Right atrium auricular region (tissue), 2 donors: ENCODE results near the gene AATK. TPM values are rescaled to one million over a fixed set of nuclear protein-coding genes. Genes with fewer than 3 reads are reported as not detected.
"Not testable (repeated sequence)": the region's sequence is repeated elsewhere in the genome, so short reads cannot be mapped to it uniquely, and the experiment has no call there.

Experiments
- DNase-seq: peaks from one replicate; pipeline ENCODE4 v3.0.0-alpha.2; 2019; ENCODE audit warnings: low spot score
- H3K27ac ChIP-seq, 2 donors: fragments of 200-600 bp; sonication (generic); 1 replicate in 1 of 2; 2 replicates in 1 of 2; pipeline ENCODE4 v1.5.1; 2016 to 2019
- H3K27me3 ChIP-seq, 2 donors: fragments of 200-600 bp; sonication (generic); one replicate each; pipeline versions ENCODE4 v1.5.1 to v1.6.0; 2017 to 2019
- H3K36me3 ChIP-seq: fragments of 200-600 bp; sonication (generic); one replicate; pipeline ENCODE4 v1.5.1; 2016
- H3K4me1 ChIP-seq, 2 donors: fragments of 200-600 bp; sonication (generic); one replicate each; pipeline versions ENCODE4 v1.5.1 to v1.6.0; 2017 to 2019
- H3K4me3 ChIP-seq, 2 donors: fragments of 200-600 bp; sonication (generic); 1 replicate in 1 of 2; 2 replicates in 1 of 2; pipeline ENCODE4 v1.5.1; 2017 to 2019; ENCODE audit warnings: mild to moderate bottlenecking in 1 of 2, moderate library complexity in 1 of 2
- H3K9me3 ChIP-seq, 2 donors: fragments of 200-600 bp; sonication (generic); one replicate each; pipeline ENCODE4 v1.5.1; 2019
- total RNA-seq, 2 donors: library from RNA; depleted of rRNA; stranded (reverse); fragments of >200 nt; gene quantifications; one replicate each; pipeline ENCODE4 v1.1.0, GENCODE V29; 2016
- TF ChIP-seq, protein P1 (sequence below), 2 donors: fragments of 200-600 bp; sonication (generic); IDR thresholded peaks; one replicate each; pipeline ENCODE4 v1.5.1; 2019; ENCODE audit warnings: antibody characterized with exemption in 2 of 2

The AATK gene
- total RNA-seq, 2 donors from 2014 or later: 5.4 to 6.5 TPM

DNA sequence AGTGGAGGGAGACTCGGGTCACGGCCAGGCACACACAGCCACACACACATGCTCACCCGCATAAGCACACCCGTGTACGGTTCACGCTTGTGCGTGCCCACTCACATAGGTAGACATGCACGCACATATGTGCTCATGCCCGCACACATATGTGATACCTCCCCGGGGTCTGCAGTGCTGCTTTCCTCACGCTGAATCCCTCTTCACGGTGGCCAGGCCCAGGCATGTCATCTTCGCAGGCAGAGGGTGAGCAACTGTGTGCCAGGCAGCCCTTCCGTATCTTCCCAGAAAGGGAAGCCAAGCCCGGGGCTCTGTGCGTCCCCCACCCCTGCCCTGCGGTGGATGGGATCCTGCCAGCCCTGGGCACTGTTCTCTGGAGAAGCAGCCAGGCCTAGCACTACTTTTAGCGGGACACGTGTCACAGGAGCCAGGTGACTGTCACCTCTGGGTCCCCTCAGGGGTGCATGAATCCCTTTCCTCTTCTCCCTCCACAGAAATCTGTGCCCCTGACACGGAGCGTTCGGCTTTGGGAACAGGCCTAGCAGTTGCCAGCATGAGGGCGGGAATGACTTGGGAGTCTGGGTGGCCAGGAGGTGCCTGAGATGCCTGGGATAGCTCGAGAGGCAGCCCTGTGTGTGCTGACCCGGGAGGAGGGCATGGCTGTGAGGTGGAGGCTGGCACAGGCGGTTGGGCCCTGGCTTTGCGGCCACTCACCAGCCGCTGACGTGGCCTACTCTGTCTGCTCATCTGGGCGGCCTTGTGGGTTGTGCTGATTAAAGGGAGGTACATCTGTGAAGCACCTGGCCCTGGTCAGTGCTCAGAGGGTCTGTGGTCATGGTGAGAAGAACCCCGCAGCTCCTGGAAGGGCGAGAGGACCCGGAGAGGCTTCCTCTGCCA, 83.6 kb downstream of the AATK start:
- TF ChIP-seq, protein P1, sequence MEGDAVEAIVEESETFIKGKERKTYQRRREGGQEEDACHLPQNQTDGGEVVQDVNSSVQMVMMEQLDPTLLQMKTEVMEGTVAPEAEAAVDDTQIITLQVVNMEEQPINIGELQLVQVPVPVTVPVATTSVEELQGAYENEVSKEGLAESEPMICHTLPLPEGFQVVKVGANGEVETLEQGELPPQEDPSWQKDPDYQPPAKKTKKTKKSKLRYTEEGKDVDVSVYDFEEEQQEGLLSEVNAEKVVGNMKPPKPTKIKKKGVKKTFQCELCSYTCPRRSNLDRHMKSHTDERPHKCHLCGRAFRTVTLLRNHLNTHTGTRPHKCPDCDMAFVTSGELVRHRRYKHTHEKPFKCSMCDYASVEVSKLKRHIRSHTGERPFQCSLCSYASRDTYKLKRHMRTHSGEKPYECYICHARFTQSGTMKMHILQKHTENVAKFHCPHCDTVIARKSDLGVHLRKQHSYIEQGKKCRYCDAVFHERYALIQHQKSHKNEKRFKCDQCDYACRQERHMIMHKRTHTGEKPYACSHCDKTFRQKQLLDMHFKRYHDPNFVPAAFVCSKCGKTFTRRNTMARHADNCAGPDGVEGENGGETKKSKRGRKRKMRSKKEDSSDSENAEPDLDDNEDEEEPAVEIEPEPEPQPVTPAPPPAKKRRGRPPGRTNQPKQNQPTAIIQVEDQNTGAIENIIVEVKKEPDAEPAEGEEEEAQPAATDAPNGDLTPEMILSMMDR (IDR thresholded peaks at IDR 0.05): no peak
- H3K27ac ChIP-seq: peak overlapping the region; percentile 85 to 91
- H3K9me3 ChIP-seq: no peaks in the 10 kb centered on the region
- H3K4me1 ChIP-seq: peaks cover 0 to 61% of the 10 kb centered on the region in 2 donors
- no peaks in the 10 kb centered on the region for H3K27me3 ChIP-seq
- peaks cover 11% of the 10 kb centered on the region for H3K36me3 ChIP-seq
- no peak for DNase-seq
- no peak overlapping the region for H3K4me3 ChIP-seq

DNA sequence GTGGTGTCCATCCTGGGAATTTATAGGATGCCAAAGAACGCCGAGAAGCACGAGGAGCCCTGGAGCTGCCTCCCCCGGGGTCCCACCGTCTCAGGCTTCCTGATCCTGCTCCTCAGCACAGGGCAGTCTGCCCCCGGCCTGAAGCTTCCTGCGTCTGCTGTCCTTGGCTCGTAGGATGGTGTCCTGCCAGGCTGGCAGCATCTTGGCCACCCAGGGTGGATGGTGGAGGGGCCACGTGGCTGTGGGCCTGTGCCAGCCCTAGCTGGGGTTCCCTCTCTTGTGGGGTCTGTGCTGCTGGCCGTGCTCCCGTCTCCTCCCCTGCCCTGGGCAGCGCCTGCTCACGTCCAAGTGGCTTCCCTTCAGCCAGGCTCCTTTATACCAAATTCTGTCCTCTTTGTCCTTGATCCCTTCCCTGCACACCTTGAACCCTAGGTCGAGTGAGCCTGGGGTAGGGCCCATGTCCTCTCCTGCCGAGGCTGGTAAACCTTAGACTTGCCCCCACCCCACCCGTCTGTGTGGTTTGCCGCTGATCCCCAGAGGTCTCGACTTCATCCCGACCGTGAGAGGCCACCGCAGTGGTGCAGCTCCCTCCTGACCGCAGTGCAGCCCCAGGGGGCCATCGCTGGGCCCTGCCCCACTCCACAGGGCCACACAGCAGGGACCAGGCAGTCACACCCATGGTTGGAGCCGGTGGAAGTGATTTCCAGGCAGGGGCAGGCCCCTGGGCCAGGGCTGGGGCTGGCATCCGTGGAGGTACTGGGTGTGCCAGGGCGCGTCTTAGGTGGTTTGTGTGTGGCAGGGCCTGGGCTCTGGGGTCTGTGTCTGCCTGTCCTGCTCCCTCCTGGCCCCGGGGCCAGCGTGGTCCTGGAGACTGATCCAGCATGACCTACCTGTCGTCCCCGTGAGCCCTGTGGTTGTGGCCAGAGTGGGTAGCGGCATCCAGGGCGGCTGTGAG, 84.5 kb downstream of the AATK start:
- H3K4me3 ChIP-seq: no peak overlapping the region
- peaks cover 6% of the 10 kb centered on the region for H3K36me3 ChIP-seq
- peaks cover 0 to 61% of the 10 kb centered on the region in 2 donors for H3K4me1 ChIP-seq
- DNase-seq: no peak
- TF ChIP-seq, protein P1 (IDR thresholded peaks at IDR 0.05): no peak
- H3K27ac ChIP-seq: peak overlapping the region; percentile 85 to 91
- no peaks in the 10 kb centered on the region for H3K27me3 ChIP-seq
- H3K9me3 ChIP-seq: no peaks in the 10 kb centered on the region

DNA sequence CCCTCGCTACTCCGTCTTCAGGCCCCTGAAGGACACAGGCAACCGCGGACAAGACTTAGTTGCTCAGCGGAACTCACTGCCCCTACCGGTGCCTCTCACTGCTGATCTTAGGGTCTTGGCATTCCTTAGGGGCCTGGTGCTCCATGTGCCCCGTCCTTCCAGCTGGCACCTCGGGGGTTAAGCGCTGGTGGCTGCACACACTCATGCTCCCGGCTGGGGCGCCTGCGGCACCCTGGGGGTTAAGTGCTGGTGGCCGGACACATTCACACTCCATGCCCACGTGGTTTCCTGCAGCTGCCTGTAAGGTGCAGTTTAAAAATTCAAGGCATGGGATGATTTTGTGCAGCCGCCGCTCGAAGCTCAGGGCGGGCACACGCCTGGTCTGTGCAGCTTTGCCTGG, 86.0 kb downstream of the AATK start:
- no peaks in the 10 kb centered on the region for H3K9me3 ChIP-seq
- no peaks in the 10 kb centered on the region for H3K27me3 ChIP-seq
- H3K4me1 ChIP-seq: peaks cover 0 to 51% of the 10 kb centered on the region in 2 donors
- H3K4me3 ChIP-seq: no peak overlapping the region
- H3K27ac ChIP-seq: peak overlapping the region in 1 of 2 donors; percentile 91
- TF ChIP-seq, protein P1 (IDR thresholded peaks at IDR 0.05): no peak
- H3K36me3 ChIP-seq: peaks cover 8% of the 10 kb centered on the region
- DNase-seq: no peak

DNA sequence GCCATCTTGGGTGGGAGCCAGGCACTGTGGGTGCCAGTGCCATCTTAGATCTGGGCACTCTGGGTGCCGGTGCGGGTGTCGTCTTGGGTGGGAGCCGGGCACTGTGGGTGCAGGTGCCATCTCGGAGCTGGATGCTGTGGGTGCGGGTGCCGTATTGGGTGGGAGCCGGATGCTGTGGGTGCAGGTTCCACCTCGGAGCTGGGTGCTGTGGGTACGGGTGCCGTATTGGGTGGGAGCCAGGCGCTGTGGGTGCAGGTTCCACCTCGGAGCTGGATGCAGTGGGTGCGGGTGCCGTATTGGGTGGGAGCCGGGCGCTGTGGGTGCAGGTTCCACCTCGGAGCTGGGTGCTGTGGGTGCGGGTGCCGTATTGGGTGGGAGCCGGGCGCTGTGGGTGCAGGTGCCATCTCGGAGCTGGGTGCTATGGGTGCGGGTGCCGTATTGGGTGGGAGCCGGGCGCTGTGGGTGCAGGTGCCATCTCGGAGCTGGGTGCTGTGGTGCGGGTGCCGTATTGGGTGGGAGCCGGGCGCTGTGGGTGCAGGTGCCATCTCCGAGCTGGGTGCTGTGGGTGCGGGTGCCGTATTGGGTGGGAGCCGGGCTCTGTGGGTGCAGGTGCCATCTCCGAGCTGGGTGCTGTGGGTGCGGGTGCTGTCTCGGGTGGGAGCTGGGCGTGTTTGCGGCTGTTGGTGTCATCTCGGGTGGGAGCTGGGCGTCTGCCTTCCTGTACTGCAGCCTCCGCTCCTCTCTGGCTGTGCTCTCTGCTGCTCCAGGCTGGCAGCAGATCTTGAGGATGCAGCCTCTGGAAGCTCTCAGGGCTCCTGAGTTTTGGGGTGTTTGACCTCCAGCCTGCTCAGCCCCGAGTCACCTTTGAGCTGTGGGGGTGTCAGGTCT, 87.8 kb downstream of the AATK start:
- H3K27me3 ChIP-seq, H3K9me3 ChIP-seq, H3K36me3 ChIP-seq, H3K4me3 ChIP-seq, DNase-seq, H3K27ac ChIP-seq: not testable (repeated sequence)
- peaks cover 0 to 36% of the 10 kb centered on the region in 2 donors for H3K4me1 ChIP-seq

DNA sequence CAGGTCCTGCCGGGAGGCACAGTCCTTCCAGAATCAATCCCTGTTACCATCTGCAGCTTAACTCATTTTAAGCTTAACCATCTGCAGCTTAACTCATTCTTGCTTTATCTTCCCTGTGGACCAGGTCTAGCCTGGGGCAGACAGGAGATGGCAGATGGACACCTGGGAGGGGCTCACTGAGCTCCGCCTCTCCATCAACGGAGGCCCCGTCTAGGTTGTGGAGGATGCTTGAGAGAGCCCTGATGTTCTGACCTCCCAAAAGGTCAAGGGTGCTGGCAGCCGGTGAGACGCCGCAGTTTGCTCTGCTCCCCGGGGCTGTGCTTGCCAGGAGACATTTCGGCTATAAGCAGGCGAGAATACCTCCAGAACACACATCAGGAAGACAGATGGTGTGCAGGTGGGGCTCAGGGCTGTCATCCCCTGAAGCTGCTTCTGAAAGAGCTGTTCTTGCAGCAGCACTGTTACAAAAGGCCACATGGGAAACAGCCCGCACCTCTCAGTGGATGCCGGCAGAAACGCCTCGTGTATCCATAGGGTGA, 89.8 kb downstream of the AATK start:
- Histone ChIP-seq H3K27me3 (no peaks in the 10 kb centered on the region), H3K9me3 (no peaks in the 10 kb centered on the region), H3K4me1 (peaks cover 0 to 23% of the 10 kb centered on the region in 2 donors), H3K4me3 (no peak overlapping the region), H3K36me3 (peaks cover 8% of the 10 kb centered on the region), H3K27ac (no peak overlapping the region)
- DNase-seq: no peak
- TF ChIP-seq, protein P1 (IDR thresholded peaks at IDR 0.05): no peak
